Raji (cell line): ENCODE results near the gene TMEM41A.
A peak's percentile ranks its signal among the peaks of the same experiment; 100 is the strongest.

ENCODE experiments used
- POLR2A ChIP-seq: IDR thresholded peaks from 2 replicates; pipeline ENCODE4 v1.6.1; 2011; ENCODE audit warnings: low read depth, low read length, control low read depth; ENCODE audit not compliant: insufficient read depth

Gene TMEM41A

DNA sequence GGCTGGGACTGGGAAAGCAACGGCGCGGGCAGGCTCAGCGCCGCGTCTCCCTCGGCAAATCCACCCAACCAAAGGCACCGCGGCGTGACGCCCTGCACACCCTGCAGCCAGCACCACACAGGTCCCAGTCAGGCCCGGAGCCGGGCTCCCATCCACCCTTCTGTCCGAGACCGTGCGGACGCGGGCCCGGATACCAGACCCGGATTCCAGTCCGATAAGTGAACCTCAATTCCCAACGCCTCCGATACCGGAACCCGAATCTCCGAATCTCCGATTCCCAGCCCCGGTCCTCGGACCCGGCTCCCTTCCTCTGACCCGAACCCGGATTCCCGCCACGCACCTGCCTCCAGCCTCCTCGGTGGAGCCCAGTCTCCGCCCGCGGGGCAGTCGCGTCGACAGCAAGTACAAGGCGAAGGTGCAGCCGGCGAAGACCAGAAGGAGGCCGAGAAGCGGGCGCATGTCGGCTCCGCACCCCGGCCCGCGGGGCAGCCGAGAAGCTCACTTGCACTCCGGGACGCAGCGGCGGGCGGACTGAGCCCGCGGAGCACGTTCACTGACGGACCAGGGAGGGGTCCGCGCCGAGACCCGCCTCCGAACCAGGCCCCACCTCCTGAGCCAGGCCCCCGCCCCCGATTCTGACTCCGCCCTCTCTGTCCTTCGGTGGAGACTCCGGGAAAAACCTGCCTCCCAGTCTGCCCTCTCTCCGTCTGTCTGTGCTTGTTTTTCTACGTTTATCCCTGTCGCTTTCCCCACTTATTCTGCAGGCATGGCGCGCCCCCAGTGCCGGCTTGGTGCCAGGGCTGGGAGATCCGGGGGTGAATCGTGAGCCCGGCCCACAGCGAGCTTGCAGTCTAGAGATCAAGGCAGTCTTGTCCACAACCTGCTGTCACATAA, at the start of gene TMEM41A:
Gene TMEM41A, minus strand, starts transcription at position 533 of the 894 bp plus-strand sequence. Its CDS starts 74 bp downstream, at position 459.
- peak; percentile 94 for TF ChIP-seq POLR2A

DNA sequence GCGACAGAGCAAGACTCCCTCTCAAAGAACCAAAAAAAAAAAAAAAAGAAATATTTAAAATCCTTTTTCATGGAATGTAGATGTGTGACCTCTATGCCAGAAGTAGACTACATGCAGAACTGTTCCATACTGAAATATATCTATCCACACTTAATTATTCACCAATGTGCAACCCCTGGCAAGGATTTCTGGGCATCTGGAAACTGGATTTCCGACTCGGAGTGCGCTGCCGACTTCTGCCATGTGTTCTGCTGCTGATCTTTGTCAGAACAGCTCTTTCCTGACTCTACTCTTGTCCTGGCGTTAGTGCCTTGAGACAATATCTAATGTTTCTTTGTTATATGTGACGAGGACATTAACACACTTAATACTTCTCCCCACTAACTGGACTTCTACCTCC, 41.9 kb upstream of the TMEM41A start:
- TF ChIP-seq POLR2A = no peak

GRCh38 chr3:185539934-185540333, 41.1 kb upstream of the TMEM41A start:
- TF ChIP-seq POLR2A = no peak

- peak; percentile 41; the same call in 1 of the 2 replicates for TF ChIP-seq POLR2A
Observed at GRCh38 chr3:185537369-185537970, 38.6 kb upstream of the TMEM41A start.

DNA sequence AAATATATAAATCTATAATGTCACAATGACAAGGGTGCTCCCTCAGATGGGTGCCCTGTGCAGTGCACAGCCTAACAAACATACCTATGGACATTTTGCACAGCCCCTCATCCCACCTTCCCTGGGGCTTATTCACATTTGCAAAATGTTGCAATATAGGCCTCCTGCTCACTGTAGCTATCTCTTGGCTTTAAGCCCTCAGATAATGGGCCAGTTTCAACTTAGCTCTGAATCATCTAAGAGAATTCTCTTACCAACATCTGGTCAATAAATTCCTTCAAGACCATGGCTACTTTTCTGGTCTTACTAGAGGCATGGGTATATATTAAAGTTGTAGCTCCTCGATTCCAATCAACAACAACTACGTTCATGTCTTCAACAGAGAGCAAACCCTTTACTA, 35.7 kb upstream of the TMEM41A start:
- TF ChIP-seq POLR2A = no peak

GRCh38 chr3:185532901-185533300, 34.1 kb upstream of the TMEM41A start:
- TF ChIP-seq POLR2A = no peak

GRCh38 chr3:185530856-185531255, 32.0 kb upstream of the TMEM41A start:
- no peak for TF ChIP-seq POLR2A

DNA sequence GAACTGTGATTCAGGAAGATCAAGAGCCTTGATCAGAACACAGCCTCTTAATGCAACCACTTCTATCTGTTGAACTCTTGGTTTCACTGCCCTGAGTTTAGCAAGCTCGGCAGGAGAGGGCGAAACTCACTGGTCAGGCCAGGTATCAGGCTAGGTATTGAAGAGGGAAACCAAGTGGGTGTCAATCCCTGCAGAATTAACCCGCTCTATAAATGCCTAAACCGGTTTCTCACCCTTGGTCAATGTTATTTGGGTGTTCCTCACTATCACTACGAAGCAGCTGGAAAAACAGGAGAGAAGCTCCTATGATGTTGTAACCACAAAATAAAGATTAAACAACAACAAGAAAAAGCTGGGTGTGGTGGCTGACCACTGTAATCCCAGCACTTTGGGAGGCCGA, 29.7 kb upstream of the TMEM41A start:
- no peak for TF ChIP-seq POLR2A

DNA sequence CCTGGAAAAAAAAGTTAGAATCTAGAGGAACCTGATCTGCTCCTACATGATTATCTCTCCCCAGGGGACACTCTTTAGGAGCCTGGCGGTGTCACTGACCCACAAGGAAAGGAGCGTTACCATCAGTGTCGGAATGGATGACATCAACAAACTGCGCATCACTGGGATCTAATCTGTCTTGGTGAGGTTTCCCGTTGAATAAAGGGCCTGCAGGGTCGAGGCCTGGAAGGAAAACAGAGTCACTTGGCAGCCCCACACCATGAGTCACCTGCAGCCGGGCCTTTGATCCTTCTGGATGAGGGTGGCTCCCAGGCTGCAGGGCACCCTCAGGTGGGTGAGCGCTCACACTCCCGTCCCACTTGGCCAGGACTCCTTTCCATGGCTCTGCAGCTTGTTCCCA, 28.5 kb upstream of the TMEM41A start:
- no peak for TF ChIP-seq POLR2A

DNA sequence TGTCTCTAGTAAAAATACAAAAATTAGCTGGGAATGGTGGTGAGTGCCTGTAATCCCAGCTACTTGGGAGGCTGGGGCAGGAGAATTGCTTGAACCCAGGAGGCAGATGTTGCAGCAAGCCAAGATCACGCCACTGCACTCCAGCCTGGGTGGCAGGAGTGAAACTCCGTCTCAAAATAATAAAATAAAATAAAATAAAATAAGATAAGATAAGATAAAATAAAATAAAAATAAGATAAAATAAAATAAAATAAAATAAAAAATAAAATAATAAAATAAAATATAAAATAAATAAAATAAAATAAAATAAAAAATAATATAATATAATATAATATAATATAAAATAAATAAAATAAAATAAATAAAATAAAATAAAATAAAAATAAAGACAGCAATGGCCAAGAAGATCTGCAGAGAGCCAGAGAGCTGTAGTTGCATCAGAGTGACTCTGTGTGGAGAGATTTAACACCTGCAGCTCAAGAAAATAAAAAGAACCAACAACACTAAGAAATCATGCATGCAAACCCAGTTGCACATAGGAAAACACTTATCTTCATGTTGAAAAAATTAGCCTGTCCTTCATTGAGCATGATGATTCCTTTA, 27.6 kb upstream of the TMEM41A start:
- no peak for TF ChIP-seq POLR2A

DNA sequence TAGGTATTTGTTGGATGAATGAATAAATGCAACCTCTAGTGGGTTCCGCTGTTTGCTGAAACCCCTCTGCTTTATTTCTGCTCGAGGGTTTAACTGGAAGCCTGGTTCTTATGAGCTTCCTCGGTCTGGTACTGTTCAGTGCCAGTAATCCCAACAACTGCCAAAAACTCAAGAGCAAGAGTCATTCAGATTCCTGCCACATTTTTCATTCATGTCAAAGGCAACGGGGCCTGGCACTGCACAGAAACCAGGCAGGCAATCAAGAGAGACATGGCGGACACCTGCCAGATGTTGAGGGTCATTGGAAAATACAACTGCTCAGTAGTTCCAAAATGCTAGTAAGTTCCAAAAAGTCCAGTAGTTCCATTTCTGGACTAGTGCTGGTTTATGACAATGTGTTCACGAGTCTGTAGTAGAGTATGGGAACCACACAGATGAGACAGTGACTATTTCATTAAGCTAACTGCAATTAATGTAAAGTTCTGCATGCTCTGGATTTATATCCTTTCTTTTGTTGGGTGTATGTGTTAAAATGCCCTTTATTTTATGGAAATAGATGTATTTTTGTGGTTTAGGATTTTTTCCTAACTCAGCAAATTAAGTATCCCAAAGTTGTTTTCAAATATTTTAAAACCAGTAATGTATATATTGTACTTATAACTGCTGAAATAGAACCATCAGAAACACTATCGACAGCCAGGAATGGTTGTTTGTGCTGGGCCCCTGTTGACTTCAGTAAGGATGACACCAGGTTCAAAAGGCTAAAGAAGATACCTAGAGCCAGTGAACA, 22.7 kb upstream of the TMEM41A start:
- TF ChIP-seq POLR2A = no peak

DNA sequence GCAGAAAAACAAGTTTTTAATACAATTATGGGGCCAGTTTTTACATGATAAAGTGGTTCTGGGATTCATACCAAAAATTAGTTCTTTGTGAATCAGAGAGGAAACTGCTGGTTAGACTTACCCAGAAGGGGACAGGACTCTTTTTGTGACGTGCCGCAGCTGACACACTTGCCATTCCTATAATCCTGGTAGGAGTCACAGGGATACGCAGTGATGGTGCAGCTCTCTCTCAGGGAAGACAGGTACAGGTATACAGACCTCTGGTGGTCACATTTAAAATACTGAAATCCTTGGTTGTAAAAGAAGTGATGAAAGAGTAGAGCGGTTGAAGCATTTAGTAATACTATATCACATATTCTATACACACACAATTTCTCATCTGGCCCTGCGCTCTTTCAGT, 20.2 kb upstream of the TMEM41A start:
- no peak for TF ChIP-seq POLR2A

GRCh38 chr3:185517387-185518130, 18.7 kb upstream of the TMEM41A start:
- TF ChIP-seq POLR2A = no peak

DNA sequence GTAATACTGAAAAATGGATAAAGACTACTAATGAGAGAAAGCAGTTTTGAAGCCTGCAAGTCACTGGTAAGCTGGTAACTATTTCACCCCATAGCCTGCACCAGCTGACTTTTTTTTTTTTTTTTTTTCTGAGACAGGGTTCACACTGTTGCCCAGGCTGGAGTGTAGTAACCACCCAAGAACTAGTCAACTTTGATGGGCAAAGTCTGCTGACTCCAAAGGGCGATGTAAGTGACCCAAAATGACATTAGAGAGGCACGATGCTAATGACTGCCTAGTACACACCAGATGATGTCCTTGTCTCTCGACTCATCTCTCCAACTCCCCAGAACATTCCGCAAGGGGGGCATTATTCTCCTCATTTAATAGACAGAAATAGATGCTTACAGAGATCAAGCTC, 12.9 kb upstream of the TMEM41A start:
- no peak for TF ChIP-seq POLR2A
